HG02840 (cell line): ENCODE results near the gene CHERP.
"Not testable (repeated sequence)": the region's sequence is repeated elsewhere in the genome, so short reads cannot be mapped to it uniquely, and the experiment has no call there.

Experiments
- ATAC-seq: cut with Tn5 transposase; IDR thresholded peaks from one replicate; pipeline ENCODE4 v1.9.1; 2021; ENCODE audit warnings: mild to moderate bottlenecking, moderate library complexity, moderate number of reproducible peaks; ENCODE audit not compliant: unreplicated experiment, low FRiP score

The CHERP gene

DNA sequence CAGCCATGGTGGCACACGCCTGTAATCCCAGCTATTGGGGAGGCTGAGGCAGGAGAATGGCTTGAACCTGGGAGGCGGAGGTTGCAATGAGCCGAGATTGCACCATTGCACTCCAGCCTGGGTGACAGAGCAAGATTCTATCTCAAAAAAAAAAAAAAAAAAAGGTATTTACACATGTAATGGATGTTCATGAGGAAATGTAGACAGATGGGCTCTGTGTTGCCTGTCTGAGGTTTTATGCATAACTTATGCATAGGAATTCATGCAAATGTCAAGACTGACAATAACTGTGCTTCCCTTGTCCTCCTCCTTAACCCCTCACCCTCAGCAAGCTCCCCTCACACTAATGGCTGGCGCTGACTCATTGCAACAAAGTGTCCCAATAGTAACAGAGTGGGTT, 55.8 kb downstream of the CHERP start:
- not testable (repeated sequence) for ATAC-seq

DNA sequence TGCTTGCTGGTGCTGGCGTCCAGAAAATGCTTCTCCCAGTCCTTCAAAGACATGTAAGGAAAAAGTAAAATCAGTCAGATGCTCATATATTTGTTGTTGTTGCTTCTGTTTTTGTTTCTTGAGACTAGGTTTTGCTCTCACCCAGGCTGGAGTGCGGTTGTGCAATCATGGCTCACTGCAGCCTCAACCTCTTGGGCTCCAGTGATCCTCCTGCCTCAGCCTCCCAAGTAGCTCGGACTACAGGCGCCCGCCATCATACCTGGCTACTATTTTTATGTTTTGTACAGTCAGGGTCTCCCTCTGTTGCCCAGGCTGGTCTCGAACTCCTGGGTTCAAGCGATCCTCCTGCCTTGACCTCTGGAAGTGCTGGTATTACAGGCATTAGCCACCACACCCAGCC, 59.5 kb downstream of the CHERP start:
- ATAC-seq: no peak

GRCh38 chr19:16477311-16477710, 64.9 kb downstream of the CHERP start:
- no peak for ATAC-seq

DNA sequence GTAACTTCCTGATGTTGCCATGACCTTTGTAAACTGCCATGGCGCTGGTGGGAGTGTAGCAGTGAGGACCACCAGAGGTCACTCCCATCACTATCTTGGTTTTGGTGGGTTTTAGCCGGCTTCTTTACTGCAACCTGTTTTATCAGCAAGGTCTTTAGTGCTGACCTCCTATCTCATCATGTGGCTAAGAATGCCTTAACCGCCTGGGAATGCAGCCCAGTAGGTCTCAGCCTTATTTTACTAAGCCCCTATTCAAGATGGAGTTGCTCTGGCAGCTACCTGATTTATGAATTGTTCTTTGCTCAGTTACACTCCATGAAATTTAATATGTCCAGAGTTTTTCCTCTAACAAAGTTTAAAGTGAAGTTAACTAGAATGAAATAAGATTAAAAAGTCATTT, 65.8 kb downstream of the CHERP start:
- ATAC-seq: no peak

DNA sequence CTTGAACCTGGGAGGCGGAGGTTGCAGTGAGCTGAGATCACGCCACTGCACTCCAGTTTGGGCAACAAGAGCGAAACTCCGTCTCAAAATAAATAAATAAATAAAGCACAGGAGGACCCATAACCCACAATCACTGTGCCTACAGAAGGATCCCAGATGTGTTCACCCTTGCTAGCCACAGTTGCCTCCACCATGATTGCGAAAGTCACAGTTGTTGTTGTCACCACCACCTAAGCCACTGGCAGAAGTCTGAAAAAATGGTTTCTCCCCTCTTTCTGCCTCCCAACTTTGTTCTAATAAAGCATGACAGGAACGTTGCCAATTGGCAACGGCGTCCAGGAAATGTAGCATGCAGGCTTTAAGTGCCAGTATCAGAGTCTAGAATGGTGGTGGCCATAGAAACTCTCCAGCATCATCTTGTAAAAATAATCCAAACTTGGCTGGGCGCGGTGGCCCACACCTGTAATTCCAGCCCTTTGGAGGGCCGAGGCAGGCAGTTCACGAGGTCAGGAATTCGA, 68.3 kb downstream of the CHERP start:
- no peak for ATAC-seq

- no peak for ATAC-seq
Measured at GRCh38 chr19:16472992-16473391, 69.2 kb downstream of the CHERP start.

- ATAC-seq: not testable (repeated sequence)
Measured at GRCh38 chr19:16472559-16472899, 69.7 kb downstream of the CHERP start.

DNA sequence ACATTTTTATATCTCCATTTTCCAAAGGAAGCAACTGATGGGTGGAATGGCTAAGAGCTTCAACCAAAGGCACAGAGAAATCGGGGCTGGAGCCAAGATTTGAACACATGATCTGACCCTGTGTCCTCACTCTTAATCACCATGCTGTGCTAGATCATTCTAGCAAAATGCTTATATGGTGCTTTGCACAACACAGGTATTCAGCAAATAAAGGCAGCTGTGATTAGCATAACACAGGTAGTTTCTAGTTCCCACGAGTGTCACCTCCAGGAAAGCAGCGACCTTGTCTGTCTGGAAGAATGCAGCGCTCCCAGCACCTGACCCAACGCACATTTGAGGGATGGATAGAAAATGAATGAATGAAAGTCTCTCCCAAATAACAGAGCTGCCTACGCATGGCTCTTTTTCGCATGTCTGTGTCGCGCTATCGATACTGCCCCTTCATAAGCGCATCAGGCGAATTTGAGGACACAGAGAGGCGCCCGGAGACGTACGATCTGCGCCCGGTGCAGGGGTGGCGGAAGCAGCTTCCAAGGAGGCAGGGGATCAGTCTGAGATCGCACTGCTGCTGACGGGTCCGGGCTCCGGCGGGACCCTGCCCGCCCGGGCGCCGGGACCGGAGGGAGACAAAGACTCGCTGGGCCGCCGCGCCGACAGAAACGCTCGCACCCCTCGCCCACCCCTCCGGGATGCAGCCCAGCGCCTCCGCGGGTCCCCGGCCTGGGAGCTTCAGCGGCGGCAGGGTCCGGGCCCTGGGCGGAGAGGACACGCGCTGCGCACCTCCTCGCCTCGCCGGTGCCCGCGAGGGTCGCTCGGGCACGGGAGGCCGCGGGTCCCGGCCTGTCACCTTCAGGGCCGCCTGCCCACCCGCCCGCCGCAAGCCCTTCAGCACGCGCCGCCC, 71.1 kb downstream of the CHERP start:
- peak; percentile 20 for ATAC-seq

DNA sequence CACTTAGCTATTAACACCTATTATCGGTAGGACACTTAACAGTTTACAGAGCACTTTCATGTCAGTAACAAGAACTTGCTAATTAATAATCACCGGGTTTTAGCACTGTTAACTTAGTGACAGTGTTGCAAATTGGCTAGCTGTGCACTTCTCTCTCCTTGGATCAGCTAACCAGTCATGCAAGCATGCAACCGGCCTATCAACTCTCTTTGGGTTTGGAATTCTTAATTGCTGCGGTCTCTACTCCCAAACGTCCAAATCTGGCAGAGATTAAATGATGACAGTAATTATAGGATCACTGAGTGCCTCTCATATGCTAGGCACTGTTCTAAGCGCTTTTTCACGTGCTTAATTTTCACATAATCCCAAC, 71.7 kb downstream of the CHERP start:
- ATAC-seq: no peak
